Thyroid gland (tissue), 4 donors: ENCODE results near the gene CMTM8. TPM values are rescaled to one million over a fixed set of nuclear protein-coding genes. Genes with fewer than 3 reads are reported as not detected.
A peak's percentile ranks its signal among the peaks of the same experiment; 100 is the strongest.

Source experiments
- DNase-seq, 2 donors: peaks; one replicate each; pipeline ENCODE4 v3.0.0-alpha.2; 2019
- H3K27ac ChIP-seq, 3 donors: fragments of 200-600 bp; sonication (generic); 1 replicate in 2 of 3; 2 replicates in 1 of 3; pipeline ENCODE4 v1.5.1; 2016 to 2019; ENCODE audit warnings: mild to moderate bottlenecking in 1 of 3, moderate library complexity in 1 of 3
- H3K27me3 ChIP-seq: fragments of 200-600 bp; sonication (generic); one replicate; pipeline ENCODE4 v1.5.1; 2019
- H3K36me3 ChIP-seq, 2 donors: fragments of 200-600 bp; sonication (generic); one replicate each; pipeline ENCODE4 v1.5.1; 2016 to 2019
- H3K4me1 ChIP-seq, 2 donors: fragments of 200-600 bp; sonication (generic); one replicate each; pipeline ENCODE4 v1.5.1; 2017 to 2019
- H3K4me3 ChIP-seq, 3 donors: fragments of 200-600 bp; sonication (generic); replicated peaks in 1 of 3; 1 replicate in 2 of 3; 2 replicates in 1 of 3; pipeline ENCODE4 v1.5.1; 2016; ENCODE audit warnings: mild to moderate bottlenecking in 1 of 3
- H3K9me3 ChIP-seq: fragments of 200-600 bp; sonication (generic); one replicate; pipeline ENCODE4 v1.5.1; 2017
- POLR2A ChIP-seq, 2 donors: fragments of 450-650 bp; IDR thresholded peaks; one replicate each; pipeline ENCODE4 v1.6.1; 2017; ENCODE audit warnings: antibody characterized with exemption in 2 of 2, mild to moderate bottlenecking in 2 of 2, moderate library complexity in 1 of 2
- WGBS, 2 donors: methylation state at CpG; one replicate each; pipeline ENCODE4 v1.1.5; 2017; 5-methylcytosine and 5-hydroxymethylcytosine counted together
- intact Hi-C: fragments of 100-400 bp; cut with DNase I; formaldehyde crosslinking; loops from one replicate; pipeline ENCODE4 v1.15.1; 2023
- total RNA-seq, 4 donors: library from RNA; depleted of rRNA; stranded (reverse); fragments of >200 nt; gene quantifications; one replicate each; pipeline ENCODE4 v1.2.3, GENCODE V29; 2016
- TF ChIP-seq, protein P1 (sequence below), 6 experiments: fragments of 200-600 bp in 3 of 6; fragments of 450-650 bp in 3 of 6; sonication (generic) in 3 of 6; IDR thresholded peaks; one replicate each; pipeline ENCODE4 v1.5.1; 2016 to 2019; ENCODE audit warnings: antibody characterized with exemption in 6 of 6, mild to moderate bottlenecking in 2 of 6, inconsistent platforms in 1 of 6, moderate library complexity in 1 of 6

CMTM8 gene
- total RNA-seq, 4 donors from 2014 or later: 6.6 to 17.3 (median 11.0) TPM

DNA sequence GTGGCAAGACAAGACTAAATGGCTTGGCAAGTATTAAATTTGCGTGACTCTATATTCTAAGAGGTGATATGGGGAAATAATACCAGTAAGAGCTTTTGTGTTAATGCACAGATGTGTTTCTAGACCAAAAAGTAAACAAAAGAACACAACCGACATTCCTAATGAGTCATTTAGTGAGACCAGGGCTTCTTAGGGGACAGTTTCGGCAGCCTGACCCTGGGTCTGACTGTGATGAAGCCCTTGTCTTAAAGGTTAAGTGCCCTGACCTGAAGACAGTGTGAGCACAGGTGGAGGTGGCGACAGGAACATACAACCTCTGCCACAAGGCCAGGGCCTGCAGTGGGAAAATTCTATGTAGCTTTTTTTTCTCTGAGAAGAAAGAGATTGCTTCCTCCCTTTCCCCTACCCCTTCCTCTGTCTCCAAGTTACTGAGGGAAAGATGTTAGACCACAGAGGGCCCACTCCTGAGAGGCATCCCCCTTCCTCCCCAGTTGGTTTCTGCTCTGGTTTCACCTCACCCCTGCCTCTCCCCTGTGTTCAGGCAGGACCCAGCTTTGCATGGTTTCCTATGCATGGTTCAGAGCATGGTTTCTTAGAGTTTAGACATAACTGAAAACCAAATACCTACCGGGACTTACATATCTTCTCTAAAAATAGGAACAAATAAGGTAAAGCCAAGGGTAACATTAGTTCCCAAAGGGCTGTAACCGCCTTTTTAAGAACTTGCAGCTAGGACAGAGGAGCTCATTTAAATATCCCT lies 128.3 kb downstream of the CMTM8 start:
- Histone ChIP-seq H3K36me3 (no peaks in the 10 kb centered on the region), H3K27ac (no peak overlapping the region), H3K27me3 (no peaks in the 10 kb centered on the region), H3K4me3 (no peak overlapping the region), H3K4me1 (peaks cover 5 to 8% of the 10 kb centered on the region in 2 donors), H3K9me3 (no peaks in the 10 kb centered on the region)
- TF ChIP-seq, protein P1, sequence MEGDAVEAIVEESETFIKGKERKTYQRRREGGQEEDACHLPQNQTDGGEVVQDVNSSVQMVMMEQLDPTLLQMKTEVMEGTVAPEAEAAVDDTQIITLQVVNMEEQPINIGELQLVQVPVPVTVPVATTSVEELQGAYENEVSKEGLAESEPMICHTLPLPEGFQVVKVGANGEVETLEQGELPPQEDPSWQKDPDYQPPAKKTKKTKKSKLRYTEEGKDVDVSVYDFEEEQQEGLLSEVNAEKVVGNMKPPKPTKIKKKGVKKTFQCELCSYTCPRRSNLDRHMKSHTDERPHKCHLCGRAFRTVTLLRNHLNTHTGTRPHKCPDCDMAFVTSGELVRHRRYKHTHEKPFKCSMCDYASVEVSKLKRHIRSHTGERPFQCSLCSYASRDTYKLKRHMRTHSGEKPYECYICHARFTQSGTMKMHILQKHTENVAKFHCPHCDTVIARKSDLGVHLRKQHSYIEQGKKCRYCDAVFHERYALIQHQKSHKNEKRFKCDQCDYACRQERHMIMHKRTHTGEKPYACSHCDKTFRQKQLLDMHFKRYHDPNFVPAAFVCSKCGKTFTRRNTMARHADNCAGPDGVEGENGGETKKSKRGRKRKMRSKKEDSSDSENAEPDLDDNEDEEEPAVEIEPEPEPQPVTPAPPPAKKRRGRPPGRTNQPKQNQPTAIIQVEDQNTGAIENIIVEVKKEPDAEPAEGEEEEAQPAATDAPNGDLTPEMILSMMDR (IDR thresholded peaks at IDR 0.05): no peak
- TF ChIP-seq POLR2A (IDR thresholded peaks at IDR 0.05): no peak
- 78 to 83% methylated on average over 6 of the region's 6 CpGs for WGBS, 2 donors
- intact Hi-C loops: no loop called here
- no peak for DNase-seq

DNA sequence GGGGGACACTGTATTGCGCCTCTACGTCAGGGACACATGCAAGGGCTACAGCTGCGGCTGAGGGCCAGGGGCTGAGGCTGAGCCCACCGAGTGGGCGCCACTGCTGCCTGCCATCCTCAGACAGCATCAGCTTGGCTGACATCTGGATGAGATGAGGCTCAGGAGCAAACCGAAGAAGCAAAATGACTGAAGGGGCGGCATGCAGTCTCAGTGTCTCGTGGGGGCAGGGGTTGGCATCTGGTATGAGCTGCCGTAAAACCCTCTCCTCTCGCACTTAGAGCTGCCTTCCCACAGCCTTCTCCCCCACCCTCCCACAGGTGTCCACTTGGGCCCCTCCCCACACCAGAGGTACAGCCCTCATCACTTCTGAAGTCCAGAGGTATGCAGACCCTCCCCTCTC lies 129.0 kb downstream of the CMTM8 start:
- Histone ChIP-seq H3K4me1 (peaks cover 8 to 14% of the 10 kb centered on the region in 2 donors), H3K27ac (no peak overlapping the region), H3K36me3 (no peaks in the 10 kb centered on the region), H3K9me3 (no peaks in the 10 kb centered on the region), H3K4me3 (no peak overlapping the region), H3K27me3 (no peaks in the 10 kb centered on the region)
- DNase-seq: no peak
- intact Hi-C loops: no loop called here
- 88 to 94% methylated on average over 5 to 10 of the region's 10 CpGs for WGBS, 2 donors
- no peak for TF ChIP-seq POLR2A (IDR thresholded peaks at IDR 0.05)
- TF ChIP-seq, protein P1 (IDR thresholded peaks at IDR 0.05): no peak

DNA sequence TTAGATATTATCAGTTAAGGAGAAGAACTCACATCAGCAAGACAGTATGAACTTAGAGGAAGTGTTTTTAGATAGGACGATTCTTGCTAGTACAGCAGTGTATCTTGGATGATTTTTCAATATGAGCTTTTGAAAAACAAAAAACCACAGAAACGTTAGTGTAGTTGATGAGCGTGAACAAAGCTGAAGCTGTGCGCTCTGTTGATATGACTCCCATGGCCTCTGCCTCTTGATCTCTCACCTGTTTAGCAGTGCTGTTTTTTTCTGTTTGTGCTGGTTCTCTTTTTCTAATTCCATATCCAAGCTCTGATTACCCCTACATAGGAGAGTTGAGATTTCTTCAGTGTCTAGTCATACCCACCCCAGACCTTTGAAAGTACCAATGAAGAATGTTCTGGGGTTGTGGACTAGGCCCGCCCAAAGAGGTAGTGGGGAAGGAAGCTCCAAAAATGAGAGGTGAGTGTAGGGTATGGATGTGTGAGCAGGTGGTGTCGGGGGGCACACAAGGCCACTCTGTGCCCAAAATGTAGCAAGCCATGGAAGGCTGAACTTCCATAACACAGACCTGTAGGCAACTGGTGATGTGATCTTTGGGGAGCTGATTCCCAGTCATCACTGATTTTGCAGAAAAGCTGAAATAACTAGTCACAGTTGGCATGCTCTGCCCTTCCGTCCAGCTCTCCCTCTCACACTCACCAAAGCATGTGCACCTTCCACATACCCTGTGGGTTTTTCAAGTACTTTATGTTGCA lies 133.2 kb downstream of the CMTM8 start:
- Histone ChIP-seq H3K27me3 (no peaks in the 10 kb centered on the region), H3K36me3 (no peaks in the 10 kb centered on the region), H3K27ac (peak overlapping the region; percentile 19 to 40 (median 38)), H3K9me3 (no peaks in the 10 kb centered on the region), H3K4me1 (peaks cover 8 to 15% of the 10 kb centered on the region in 2 donors), H3K4me3 (no peak overlapping the region)
- no peak for TF ChIP-seq POLR2A (IDR thresholded peaks at IDR 0.05)
- TF ChIP-seq, protein P1 (IDR thresholded peaks at IDR 0.05): no peak
- DNase-seq: peak; percentile 51 to 57
- intact Hi-C loops: no loop called here
- 63 to 73% methylated on average over 7 of the region's 7 CpGs for WGBS, 2 donors

DNA sequence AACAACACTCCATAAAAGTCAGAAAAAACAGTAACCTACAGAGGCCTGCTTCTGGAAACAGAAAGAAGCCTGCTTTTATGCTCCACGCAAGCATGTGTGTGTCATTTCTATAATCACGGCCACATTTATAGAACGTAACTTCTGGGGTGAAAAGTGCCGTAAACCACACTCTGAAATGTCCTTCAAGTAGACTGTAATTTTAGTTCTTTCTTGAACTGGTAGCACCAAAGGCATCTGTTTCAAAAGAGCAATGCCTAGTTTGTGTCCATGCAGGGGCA lies 133.7 kb downstream of the CMTM8 start:
- no peaks in the 10 kb centered on the region for H3K27me3 ChIP-seq
- WGBS, 2 donors: 66 to 68% methylated on average over 4 of the region's 4 CpGs
- H3K36me3 ChIP-seq: no peaks in the 10 kb centered on the region
- H3K9me3 ChIP-seq: no peaks in the 10 kb centered on the region
- no peak for DNase-seq
- no peak overlapping the region for H3K4me3 ChIP-seq
- TF ChIP-seq, protein P1 (IDR thresholded peaks at IDR 0.05): peak in 1 of 6 experiments; percentile 2
- TF ChIP-seq POLR2A (IDR thresholded peaks at IDR 0.05): no peak
- intact Hi-C loops: no loop called here
- H3K27ac ChIP-seq: peak overlapping the region in 2 of 3 donors; percentile 16 to 17
- peaks cover 8 to 15% of the 10 kb centered on the region in 2 donors for H3K4me1 ChIP-seq

DNA sequence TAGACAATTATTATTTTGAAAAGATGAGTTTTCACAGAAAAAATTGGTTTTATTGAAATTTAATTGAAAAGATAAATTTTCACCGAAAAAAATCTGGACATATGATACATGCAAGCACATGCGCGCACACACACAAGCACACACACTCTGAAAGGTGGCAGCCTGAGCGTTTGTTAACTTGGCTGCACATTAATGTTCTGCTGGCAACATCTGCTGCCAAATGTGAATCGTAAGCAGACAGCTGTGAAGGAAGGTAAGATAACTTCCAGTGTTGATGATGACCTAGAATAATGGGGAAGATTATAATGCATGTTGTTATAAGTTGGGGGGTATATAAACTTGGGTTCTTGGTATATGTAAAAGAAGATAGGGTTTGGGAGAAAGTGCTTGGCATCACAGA lies 134.8 kb downstream of the CMTM8 start:
- no peaks in the 10 kb centered on the region for H3K27me3 ChIP-seq
- no peak for TF ChIP-seq POLR2A (IDR thresholded peaks at IDR 0.05)
- TF ChIP-seq, protein P1 (IDR thresholded peaks at IDR 0.05): no peak
- WGBS, 2 donors: 91 to 93% methylated on average over 5 of the region's 5 CpGs
- no peaks in the 10 kb centered on the region for H3K9me3 ChIP-seq
- H3K4me1 ChIP-seq: peaks cover 8 to 15% of the 10 kb centered on the region in 2 donors
- no peak overlapping the region for H3K4me3 ChIP-seq
- intact Hi-C loops: no loop called here
- DNase-seq: no peak
- H3K27ac ChIP-seq: no peak overlapping the region
- H3K36me3 ChIP-seq: no peaks in the 10 kb centered on the region
